Prostate gland (tissue), 2 donors: ENCODE data around the gene NAT9. TPM values are rescaled to one million over a fixed set of nuclear protein-coding genes. Genes with fewer than 3 reads are reported as not detected.

Experiments
- DNase-seq: peaks from one replicate; pipeline ENCODE4 v3.0.0-alpha.2; 2019; ENCODE audit warnings: low spot score
- H3K27ac ChIP-seq, 2 donors: fragments of 200-600 bp; sonication (generic); 2 replicates each; pipeline ENCODE4 v1.5.1; 2017 to 2019
- H3K27me3 ChIP-seq: fragments of 200-600 bp; sonication (generic); replicated peaks from 2 replicates; pipeline ENCODE4 v1.5.1; 2019; ENCODE audit not compliant: insufficient read depth
- H3K36me3 ChIP-seq, 2 donors: fragments of 200-600 bp; sonication (generic); 1 replicate in 1 of 2; 2 replicates in 1 of 2; pipeline versions ENCODE4 v1.5.1 to v1.8.1; 2017 to 2019
- H3K4me1 ChIP-seq: fragments of 200-600 bp; sonication (generic); replicated peaks from 2 replicates; pipeline ENCODE4 v1.5.1; 2019
- H3K4me3 ChIP-seq, 2 donors: fragments of 200-600 bp; sonication (generic); 2 replicates each; pipeline ENCODE4 v1.5.1; 2017 to 2019
- H3K9me3 ChIP-seq: fragments of 200-600 bp; sonication (generic); 2 replicates; pipeline ENCODE4 v1.5.1; 2017
- CTCF ChIP-seq, 4 experiments: fragments of 200-600 bp in 2 of 4; fragments of 450-650 bp in 2 of 4; sonication (generic) in 2 of 4; IDR thresholded peaks; 1 replicate in 3 of 4; 2 replicates in 1 of 4; pipeline ENCODE4 v1.5.1; 2016 to 2019; ENCODE audit warnings: antibody characterized with exemption in 4 of 4, mild to moderate bottlenecking in 2 of 4, moderate library complexity in 2 of 4
- POLR2A ChIP-seq: fragments of 450-650 bp; IDR thresholded peaks from one replicate; pipeline ENCODE4 v1.6.1; 2016; ENCODE audit warnings: antibody characterized with exemption, mild to moderate bottlenecking
- POLR2AphosphoS5 ChIP-seq: sonication (generic); formaldehyde crosslinking; IDR thresholded peaks from one replicate; pipeline ENCODE4 v1.6.1; 2017; ENCODE audit warnings: antibody characterized with exemption
- WGBS: methylation state at CpG from one replicate; pipeline ENCODE4 v1.1.5; 2018; 5-methylcytosine and 5-hydroxymethylcytosine counted together
- intact Hi-C: fragments of 100-400 bp; cut with DNase I; formaldehyde crosslinking; loops from one replicate; pipeline ENCODE4 v1.14.2; 2022
- total RNA-seq, 2 donors: library from RNA; depleted of rRNA; stranded (reverse); fragments of >200 nt; gene quantifications; one replicate each; pipeline ENCODE4 v1.1.0, GENCODE V29; 2016

Gene NAT9
- total RNA-seq, 2 donors from 2014 or later, result 29.6 to 49.3 TPM

- H3K4me3 ChIP-seq, result no peak overlapping the region
- TF ChIP-seq POLR2A, result no peak
- TF ChIP-seq POLR2AphosphoS5, result no peak
- TF ChIP-seq CTCF (IDR thresholded peaks at IDR 0.05), result no peak
- H3K27me3 ChIP-seq, result peaks cover 8% of the 10 kb centered on the region
- no peak for DNase-seq
- intact Hi-C loops, result no loop called here
- H3K9me3 ChIP-seq, result no peaks in the 10 kb centered on the region
- 81% methylated on average over 6 of the region's 6 CpGs for WGBS
- no peaks in the 10 kb centered on the region for H3K4me1 ChIP-seq
- no peak overlapping the region for H3K27ac ChIP-seq
- H3K36me3 ChIP-seq, result no peaks in the 10 kb centered on the region
Observed at GRCh38 chr17:74740173-74740572, 36.0 kb downstream of the NAT9 start.

- intact Hi-C loops, result no loop called here
- Histone ChIP-seq H3K36me3 (no peaks in the 10 kb centered on the region), H3K27me3 (peaks cover 8% of the 10 kb centered on the region), H3K4me1 (no peaks in the 10 kb centered on the region), H3K4me3 (no peak overlapping the region), H3K9me3 (no peaks in the 10 kb centered on the region), H3K27ac (no peak overlapping the region)
- DNase-seq, result no peak
- no peak for TF ChIP-seq POLR2AphosphoS5
- no peak for TF ChIP-seq CTCF (IDR thresholded peaks at IDR 0.05)
- no peak for TF ChIP-seq POLR2A
- WGBS, result 79% methylated on average over 12 of the region's 12 CpGs
Observed at GRCh38 chr17:74739227-74739831, 36.8 kb downstream of the NAT9 start.

GRCh38 chr17:74738051-74738996 is 37.8 kb downstream of the NAT9 start:
- Histone ChIP-seq H3K27me3 (peaks cover 8% of the 10 kb centered on the region), H3K27ac (no peak overlapping the region), H3K4me1 (no peaks in the 10 kb centered on the region), H3K9me3 (no peaks in the 10 kb centered on the region), H3K4me3 (peak overlapping the region in 1 of 2 donors; percentile 21), H3K36me3 (no peaks in the 10 kb centered on the region)
- no peak for DNase-seq
- WGBS, result 40% methylated on average over 14 of the region's 16 CpGs
- intact Hi-C loops, result no loop called here
- TF ChIP-seq CTCF (IDR thresholded peaks at IDR 0.05) (no peak), POLR2A (no peak), POLR2AphosphoS5 (no peak)

DNA sequence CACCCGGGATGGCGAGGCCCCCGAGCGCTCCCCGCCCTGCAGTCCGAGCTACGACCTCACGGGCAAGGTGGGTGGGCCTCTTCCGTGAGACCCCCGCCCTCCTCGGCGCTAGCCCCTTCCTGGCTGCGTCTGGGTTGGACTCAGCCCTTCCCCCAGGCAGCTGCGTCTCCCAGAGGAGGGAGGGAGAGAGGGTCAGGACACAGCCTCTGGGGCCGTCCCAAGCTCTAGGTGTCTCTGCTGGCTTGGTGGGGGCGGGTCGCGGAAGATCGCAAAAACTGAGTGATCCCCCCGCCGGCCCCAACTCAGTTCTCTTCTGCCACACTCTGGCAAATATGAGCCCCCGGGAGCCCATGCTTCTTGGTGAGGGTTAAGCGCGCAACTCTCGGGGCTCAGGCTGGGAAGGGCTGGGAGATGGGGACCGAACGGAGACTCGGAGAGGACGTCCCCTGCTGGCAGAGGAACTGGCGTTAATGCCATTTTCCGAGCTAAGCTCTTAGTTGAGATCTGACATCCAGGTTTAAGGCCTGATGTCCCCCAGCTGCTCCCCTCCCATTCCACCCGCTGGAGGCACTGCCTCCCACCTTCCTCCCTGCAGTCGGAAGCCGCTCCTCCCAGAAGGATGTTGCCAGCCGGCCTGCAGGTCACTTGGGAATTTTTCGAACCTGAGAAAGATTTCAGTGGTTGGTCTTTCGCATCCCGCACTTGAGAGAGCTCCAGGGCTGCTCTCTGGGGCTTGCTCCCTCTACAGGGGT is 38.7 kb downstream of the NAT9 start:
- peaks cover 8% of the 10 kb centered on the region for H3K27me3 ChIP-seq
- intact Hi-C loops, result no loop called here
- no peaks in the 10 kb centered on the region for H3K36me3 ChIP-seq
- no peak overlapping the region for H3K27ac ChIP-seq
- peak overlapping the region; percentile 2 to 21 for H3K4me3 ChIP-seq
- no peak for DNase-seq
- TF ChIP-seq POLR2AphosphoS5 (no peak), CTCF (IDR thresholded peaks at IDR 0.05) (peak in 1 of 4 experiments; percentile 23)
- no peaks in the 10 kb centered on the region for H3K4me1 ChIP-seq
- H3K9me3 ChIP-seq, result no peaks in the 10 kb centered on the region
- 4% methylated on average over 30 of the region's 38 CpGs for WGBS
